Embryonic facial prominence (tissue), 1 donor: ENCODE measurements around the gene CEMIP.
"Not testable (repeated sequence)": the region's sequence is repeated elsewhere in the genome, so short reads cannot be mapped to it uniquely, and the experiment has no call there.

Source experiments
- DNase-seq: peaks from one replicate; pipeline ENCODE4 v3.0.0-alpha.2; 2016; ENCODE audit errors: extremely low spot score

The CEMIP gene

GRCh38 chr15:80761754-80762153 is 17.4 kb upstream of the CEMIP start:
- DNase-seq: no peak

GRCh38 chr15:80763235-80763634 is 15.9 kb upstream of the CEMIP start:
- not testable (repeated sequence) for DNase-seq

- no peak for DNase-seq
Measured at GRCh38 chr15:80764535-80764934, 14.6 kb upstream of the CEMIP start.

GRCh38 chr15:80766275-80766674 is 12.9 kb upstream of the CEMIP start:
- DNase-seq: no peak

GRCh38 chr15:80768158-80768557 is 11.0 kb upstream of the CEMIP start:
- no peak for DNase-seq

- no peak for DNase-seq
Measured at GRCh38 chr15:80769153-80769828, 9.9 kb upstream of the CEMIP start.

- DNase-seq: no peak
Measured at GRCh38 chr15:80769829-80770705, 9.1 kb upstream of the CEMIP start.

- DNase-seq: no peak
Measured at GRCh38 chr15:80773122-80773551, 6.0 kb upstream of the CEMIP start.

GRCh38 chr15:80773792-80774352 is 5.3 kb upstream of the CEMIP start:
- DNase-seq: no peak

- DNase-seq: no peak
Measured at GRCh38 chr15:80774486-80774885, 4.7 kb upstream of the CEMIP start.

GRCh38 chr15:80775338-80775737 is 3.8 kb upstream of the CEMIP start:
- no peak for DNase-seq

GRCh38 chr15:80776420-80777045 is 2.6 kb upstream of the CEMIP start:
- no peak for DNase-seq

GRCh38 chr15:80777137-80777536 is 2.0 kb upstream of the CEMIP start:
- no peak for DNase-seq

GRCh38 chr15:80777826-80778620 is 1.1 kb upstream of the CEMIP start:
- no peak for DNase-seq

- DNase-seq: no peak
Measured at GRCh38 chr15:80778621-80778963, 578 bp upstream of the CEMIP start.

GRCh38 chr15:80779658-80780415 is 667 bp downstream of the CEMIP start:
- no peak for DNase-seq

GRCh38 chr15:80780416-80781221 is 1.4 kb downstream of the CEMIP start:
- no peak for DNase-seq

- no peak for DNase-seq
Measured at GRCh38 chr15:80783260-80783659, 4.1 kb downstream of the CEMIP start.

- no peak for DNase-seq
Measured at GRCh38 chr15:80785335-80785734, 6.2 kb downstream of the CEMIP start.

GRCh38 chr15:80785811-80786354 is 6.7 kb downstream of the CEMIP start:
- DNase-seq: no peak
